ENCODE data around the gene H6PD.
A peak's percentile ranks its signal among the peaks of the same experiment; 100 is the strongest.

The H6PD gene

GRCh38 chr1:9207715-9208114, 26.9 kb upstream of the H6PD start:
- DNase-seq (ENCODE audit: low read depth) = no peak

DNA sequence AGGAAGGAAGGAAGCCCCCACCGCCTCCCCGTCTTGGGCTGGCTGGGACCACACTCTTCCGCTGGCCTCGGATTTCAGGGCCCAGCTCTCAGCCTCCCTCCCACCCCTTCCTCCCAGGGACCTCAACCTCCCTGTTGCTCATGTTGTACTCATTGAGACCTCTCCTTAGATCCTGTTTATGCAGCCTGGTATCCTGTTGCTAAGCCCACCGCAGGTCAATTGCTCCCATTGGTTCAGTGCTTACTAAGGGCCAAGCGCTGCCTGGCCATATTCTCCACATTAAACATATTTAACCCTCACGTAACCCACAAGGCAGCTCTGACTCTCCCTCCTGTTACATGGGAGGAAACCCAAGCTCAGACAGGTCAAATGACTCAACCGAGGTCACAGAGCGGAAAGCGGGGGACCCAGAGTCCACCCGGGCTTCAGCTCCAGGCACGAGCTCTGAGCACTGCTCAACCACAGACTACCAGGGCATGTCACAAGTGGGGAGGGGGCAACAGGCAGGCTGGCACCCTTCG, 23.2 kb upstream of the H6PD start:
- DNase-seq (ENCODE audit: low read depth) = no peak

- DNase-seq (ENCODE audit: low read depth) = no peak
These were observed 21.8 kb upstream of the H6PD start for GRCh38 chr1:9212735-9213134.

- no peak for DNase-seq (ENCODE audit: low read depth)
These were observed 20.6 kb upstream of the H6PD start for GRCh38 chr1:9213956-9214355.

- DNase-seq (ENCODE audit: low read depth) = no peak
These were observed 15.7 kb upstream of the H6PD start for GRCh38 chr1:9218917-9219316.

DNA sequence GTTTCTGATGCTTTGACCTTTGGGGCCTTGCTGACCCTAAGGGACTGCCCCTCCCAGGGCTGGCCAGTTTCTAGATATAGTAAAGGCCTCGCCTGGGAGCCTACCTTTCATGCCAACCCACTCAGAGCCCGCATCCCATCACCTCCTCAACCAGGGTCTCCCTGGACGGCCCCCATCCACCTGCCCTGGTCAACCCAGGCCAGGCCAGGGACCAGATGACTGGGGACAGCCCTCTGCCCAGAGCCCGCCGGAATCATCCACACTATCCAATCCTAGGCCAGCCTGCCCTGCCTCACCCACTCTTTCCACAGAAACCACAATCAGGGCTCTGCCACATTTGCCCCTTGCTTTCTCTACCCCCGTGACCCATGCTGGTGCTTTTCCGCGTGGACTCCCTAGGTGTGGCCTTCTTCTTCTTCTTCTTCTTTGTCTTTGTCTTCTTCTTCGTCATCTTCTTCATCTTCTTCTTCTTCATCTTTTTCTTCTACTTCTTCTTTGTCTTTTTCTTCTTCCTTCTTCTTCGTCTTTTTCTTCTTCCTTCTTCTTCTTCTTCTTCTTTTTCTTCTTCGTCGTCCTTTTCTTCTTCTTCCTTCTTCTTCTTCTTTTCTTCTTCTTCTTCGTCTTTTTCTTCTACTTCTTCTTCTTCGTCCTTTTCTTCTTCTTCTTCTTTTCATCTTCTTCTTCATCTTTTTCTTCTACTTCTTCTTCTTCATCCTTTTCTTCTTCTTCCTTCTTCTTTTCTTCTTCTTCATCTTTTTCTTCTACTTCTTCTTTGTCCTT, 11.5 kb upstream of the H6PD start:
- no peak for DNase-seq (ENCODE audit: low read depth)

DNA sequence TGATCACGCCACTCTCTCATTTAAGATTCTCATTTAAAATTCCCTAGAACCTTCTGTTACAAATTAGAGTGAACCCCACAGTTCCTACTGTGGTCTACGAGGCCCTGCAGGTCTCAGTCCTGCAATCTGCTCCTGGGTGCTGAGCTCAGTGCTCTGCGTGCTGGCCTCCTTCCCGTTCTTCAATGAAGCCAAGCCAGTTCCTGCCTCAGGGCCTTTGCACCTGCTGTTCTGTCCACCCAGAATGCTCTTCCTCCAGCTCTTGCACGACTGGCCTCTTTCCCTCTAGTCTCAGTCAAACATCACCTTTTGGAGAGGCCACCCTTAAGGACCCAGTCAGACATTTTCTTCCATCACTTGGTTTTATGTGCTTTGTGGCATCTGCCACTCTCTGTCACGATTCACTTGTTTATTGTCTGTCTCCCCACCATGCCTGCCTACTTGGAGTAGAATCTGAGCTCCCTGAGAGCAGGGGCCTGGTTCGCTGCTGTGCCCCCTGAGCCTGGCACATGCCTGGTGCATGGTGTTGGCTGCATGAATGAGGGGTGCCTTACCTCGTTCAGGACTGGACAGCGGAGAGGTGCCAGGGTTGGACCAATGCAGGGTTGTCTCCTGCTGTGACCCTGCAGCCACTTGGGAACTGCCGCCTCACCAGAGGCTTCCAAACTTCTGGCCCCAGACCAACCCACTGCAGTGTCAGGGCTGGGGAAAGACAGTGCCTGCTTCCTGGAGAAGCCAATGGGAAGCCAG, 9.7 kb upstream of the H6PD start:
- DNase-seq (ENCODE audit: low read depth) = no peak

GRCh38 chr1:9225411-9225785, 9.2 kb upstream of the H6PD start:
- no peak for DNase-seq (ENCODE audit: low read depth)

- no peak for DNase-seq (ENCODE audit: low read depth)
These were observed 6.0 kb upstream of the H6PD start for GRCh38 chr1:9228609-9229008.

DNA sequence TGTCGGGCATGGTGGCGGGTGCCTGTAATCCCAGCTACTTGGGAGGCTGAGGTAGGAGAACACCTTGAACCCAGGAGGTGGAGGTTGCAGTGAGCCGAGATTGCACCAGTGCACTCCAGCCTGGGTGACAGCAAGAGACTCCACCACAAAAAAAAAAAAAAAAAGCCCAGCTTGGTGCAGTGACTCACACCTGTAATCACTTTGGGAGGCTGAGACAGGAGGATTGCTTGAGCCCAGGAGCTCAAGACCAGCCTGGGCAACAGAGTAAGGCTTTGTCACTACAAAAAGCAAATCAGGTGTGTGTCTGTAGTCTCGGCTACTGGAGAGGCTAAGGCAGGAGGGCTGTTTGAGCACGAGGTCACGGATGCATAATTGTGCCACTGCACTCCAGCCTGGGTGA, 5.0 kb upstream of the H6PD start:
- no peak for DNase-seq (ENCODE audit: low read depth)

DNA sequence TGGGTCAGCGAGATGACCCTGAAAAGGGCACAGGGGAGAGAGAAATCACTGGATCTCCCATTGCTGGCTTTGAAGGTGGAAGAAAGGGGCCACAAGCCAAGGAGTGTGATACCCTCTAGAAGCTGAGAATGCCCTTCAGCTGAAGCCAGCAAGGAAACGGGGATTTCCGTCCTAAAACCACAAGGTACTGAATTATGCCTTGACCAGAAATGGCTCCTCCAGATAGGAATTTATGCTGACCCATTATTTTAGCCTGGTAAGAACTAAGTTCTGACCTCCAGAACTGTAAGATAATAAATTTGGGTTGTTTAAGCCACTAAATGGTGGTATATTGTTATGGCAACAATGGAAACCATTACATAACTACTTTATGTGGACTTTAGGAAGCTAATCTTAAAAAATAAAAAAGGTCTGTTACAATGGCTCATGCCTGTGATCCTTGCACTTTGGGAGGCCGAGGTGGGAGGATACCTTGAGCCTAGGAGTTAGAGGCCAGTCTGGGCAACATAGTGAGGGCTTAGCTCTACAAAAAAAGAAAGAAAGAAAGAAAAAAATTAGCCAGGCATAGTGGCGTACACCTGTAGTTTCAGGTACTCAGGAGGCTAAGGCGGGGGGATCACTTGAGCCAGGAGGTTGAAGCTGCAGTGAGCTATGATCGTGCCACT, 3.6 kb upstream of the H6PD start:
- DNase-seq (ENCODE audit: low read depth) = no peak

DNA sequence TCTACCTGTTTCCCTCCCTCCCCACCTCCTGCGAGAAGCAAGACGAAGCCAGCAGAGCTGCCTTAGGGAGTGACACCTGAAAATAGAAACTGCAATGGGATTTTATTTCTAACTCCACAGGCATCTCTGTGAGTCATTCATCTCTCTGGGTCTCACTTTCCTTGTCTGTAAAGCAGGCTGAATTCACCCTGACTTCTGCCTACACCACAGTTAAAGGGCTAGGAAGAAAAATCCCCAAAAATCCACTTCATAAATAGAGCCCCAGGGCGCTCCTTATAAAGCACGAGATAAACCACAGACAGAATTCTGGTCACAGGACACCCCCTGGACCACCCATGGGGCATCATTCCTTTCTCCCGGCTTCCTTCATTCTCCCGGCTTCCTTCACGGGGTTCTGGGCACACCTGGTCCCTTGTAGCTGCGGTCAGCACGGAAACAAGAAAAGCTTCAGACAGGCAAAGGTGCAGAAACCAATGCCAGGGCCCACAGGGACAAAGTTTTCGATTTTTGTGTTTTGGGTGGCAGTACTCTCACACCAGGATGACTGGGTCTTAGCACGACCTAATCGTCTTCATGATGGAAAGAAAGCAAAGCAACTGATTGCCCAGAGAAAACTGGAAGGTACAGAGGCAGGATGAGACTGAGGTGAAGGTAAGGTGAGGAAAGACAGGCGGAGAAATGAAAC, 2.8 kb upstream of the H6PD start:
- no peak for DNase-seq (ENCODE audit: low read depth)

- DNase-seq (ENCODE audit: low read depth) = no peak
These were observed 1.2 kb upstream of the H6PD start for GRCh38 chr1:9233241-9233941.

DNA sequence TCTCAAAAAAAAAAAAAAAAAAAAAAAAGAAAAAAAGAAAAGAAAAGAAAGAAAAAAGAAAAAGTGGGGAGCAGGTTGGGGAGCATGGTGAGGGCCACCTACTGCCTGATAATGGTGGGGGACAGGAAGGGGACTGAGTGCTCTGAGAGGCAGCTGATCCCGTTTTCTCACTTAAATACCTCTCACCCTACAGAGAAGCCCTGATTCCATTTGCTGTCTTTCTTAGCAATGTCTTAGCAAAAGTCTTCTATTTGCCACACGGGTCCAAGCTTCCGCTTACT, 692 bp upstream of the H6PD start:
- DNase-seq (ENCODE audit: low read depth) = no peak

- no peak for DNase-seq (ENCODE audit: low read depth)
These were observed 504 bp downstream of the H6PD start for GRCh38 chr1:9235096-9235459.

GRCh38 chr1:9235560-9235959, 986 bp downstream of the H6PD start:
- DNase-seq (ENCODE audit: low read depth) = no peak

DNA sequence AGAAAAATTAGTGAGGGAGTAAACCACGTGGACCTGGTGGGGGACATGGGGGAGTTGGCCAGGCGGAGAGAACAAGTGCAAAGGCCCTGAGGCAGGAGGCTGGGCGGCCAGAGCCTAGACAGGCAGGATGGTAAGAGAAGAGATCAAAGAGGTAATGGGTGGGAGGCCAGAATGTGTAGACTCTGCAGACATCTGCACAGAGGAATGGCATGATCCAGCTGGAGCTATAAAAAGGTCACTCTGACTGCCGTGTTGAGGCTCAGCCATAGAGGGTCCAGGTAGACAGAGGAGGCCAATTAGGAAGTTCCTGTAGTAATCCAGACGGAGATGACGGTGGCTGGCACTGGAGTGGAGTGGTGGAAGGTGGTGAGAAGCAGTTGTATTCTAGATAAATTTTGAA, 3.6 kb downstream of the H6PD start:
- no peak for DNase-seq (ENCODE audit: low read depth)

DNA sequence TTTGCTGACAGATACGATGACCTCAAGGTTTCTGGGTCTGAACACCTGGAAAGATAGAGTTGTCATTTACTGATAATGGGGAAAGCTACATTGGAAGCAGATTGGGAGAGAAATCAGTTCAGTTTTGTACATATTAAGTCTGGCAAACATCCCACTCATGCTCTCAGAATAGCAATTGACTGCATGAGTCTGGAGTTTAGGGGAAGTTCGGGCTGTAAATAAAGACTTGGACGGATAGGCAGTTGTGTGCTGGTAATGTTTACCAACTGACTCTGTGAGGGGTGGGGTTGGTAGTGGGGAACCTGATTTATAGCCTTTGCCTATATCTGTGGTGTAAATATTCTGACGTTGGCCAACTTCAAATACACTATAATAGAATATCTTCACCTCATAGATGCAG, 4.0 kb downstream of the H6PD start:
- no peak for DNase-seq (ENCODE audit: low read depth)

GRCh38 chr1:9239622-9240401, 5.2 kb downstream of the H6PD start:
- peak; percentile 23 for DNase-seq (ENCODE audit: low read depth)

DNA sequence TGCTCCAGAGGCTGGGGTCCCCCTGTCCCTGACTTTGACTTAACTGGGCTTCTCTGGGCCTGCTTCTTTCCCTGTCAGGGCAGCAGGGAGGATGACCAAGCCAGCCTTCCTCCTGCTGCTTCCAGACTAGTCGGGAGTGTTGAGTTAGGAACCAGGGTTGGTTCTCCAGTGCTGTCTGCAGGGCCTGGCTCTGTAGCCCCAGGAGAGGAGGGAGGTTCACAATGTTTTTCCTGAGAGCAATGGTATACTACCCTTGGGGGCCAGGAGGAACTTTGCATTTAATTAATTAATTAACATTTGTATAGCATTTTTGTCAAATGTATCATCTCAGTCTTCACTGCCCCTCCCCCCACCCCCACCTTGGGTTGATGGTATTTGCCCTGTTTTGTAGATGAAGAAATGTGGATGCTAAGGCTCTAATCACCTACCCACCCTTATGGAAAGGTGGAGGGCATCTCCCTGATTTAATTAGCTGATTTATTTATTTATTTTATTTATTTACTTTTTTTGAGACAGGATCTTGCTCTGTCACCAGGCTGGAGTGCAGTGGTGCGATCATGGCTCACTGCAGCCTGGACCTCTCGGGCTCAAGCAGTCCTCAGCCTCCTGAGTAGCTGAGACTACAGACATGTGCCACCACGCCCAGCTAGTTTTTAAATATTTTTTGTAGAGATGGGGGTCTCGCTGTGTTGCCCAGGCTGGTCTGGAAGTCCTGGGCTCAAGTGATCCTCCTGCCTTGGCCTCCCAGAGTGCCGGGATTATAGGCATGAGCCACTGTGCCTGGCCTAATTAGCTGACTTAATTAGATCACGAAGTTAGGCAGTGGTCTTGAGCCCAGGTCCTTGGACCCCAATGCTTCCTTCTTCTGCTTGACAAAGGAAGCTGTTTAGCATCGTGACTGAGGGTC, 6.6 kb downstream of the H6PD start:
- DNase-seq (ENCODE audit: low read depth) = no peak
